Astrocyte (in vitro differentiated cells and primary cell): ENCODE measurements around the gene CCDC146. TPM values are rescaled to one million over a fixed set of nuclear protein-coding genes. Genes with fewer than 3 reads are reported as not detected.

Experiments used
- DNase-seq: peaks from one replicate; pipeline ENCODE4 v3.0.0-alpha.2; 2010; ENCODE audit warnings: low read depth
- FAIRE-seq: peaks from 2 replicates; lab custom pipeline; 2011; peaks lifted over from hg19 to GRCh38; lab: Jason Lieb, UNC
- H2AFZ ChIP-seq: 2 replicates; pipeline ENCODE4 v1.6.0; 2012; ENCODE audit warnings: low read depth, low read length, inconsistent platforms
- H3K27ac ChIP-seq: 2 replicates; pipeline ENCODE4 v1.5.1; 2011; ENCODE audit warnings: low read depth, low read length, inconsistent platforms
- H3K27me3 ChIP-seq: 2 replicates; pipeline ENCODE4 v1.6.0; 2011; ENCODE audit warnings: low read length, inconsistent platforms; ENCODE audit not compliant: insufficient read depth
- H3K36me3 ChIP-seq: 2 replicates; pipeline ENCODE4 v1.5.1; 2011; ENCODE audit warnings: low read length, inconsistent platforms; ENCODE audit not compliant: insufficient read depth
- H3K4me1 ChIP-seq: 2 replicates; pipeline ENCODE4 v1.5.1; 2011; ENCODE audit warnings: low read length, inconsistent platforms; ENCODE audit not compliant: insufficient read depth
- H3K4me2 ChIP-seq: 2 replicates; pipeline ENCODE4 v1.6.0; 2012; ENCODE audit warnings: low read length, inconsistent platforms
- H3K4me3 ChIP-seq: 2 replicates; pipeline ENCODE4 v1.5.1; 2011; ENCODE audit warnings: low read depth, mild to moderate bottlenecking, low read length, inconsistent platforms; ENCODE audit not compliant: insufficient read depth
- H3K79me2 ChIP-seq: 2 replicates; pipeline ENCODE4 v1.6.0; 2012; ENCODE audit warnings: mild to moderate bottlenecking, low read length, inconsistent platforms; ENCODE audit not compliant: insufficient read depth
- H3K9ac ChIP-seq: 2 replicates; pipeline ENCODE4 v1.6.0; 2012; ENCODE audit warnings: mild to moderate bottlenecking, low read length, inconsistent platforms
- H3K9me3 ChIP-seq: 2 replicates; pipeline ENCODE4 v1.5.1; 2012; ENCODE audit warnings: low read depth, mild to moderate bottlenecking, low read length, inconsistent platforms; ENCODE audit not compliant: insufficient read depth
- H4K20me1 ChIP-seq: 2 replicates; pipeline ENCODE4 v1.6.0; 2012; ENCODE audit warnings: low read length, inconsistent platforms; ENCODE audit not compliant: insufficient read depth
- H3K27ac Mint-ChIP-seq: one replicate; pipeline ENCODE4 v1.8.0; 2021; ENCODE audit warnings: mild to moderate bottlenecking, mixed read lengths; ENCODE audit not compliant: unreplicated experiment
- H3K27me3 Mint-ChIP-seq: one replicate; pipeline ENCODE4 v1.8.0; 2021; ENCODE audit warnings: low read depth, mixed read lengths; ENCODE audit not compliant: unreplicated experiment
- H3K36me3 Mint-ChIP-seq: one replicate; pipeline ENCODE4 v1.8.0; 2021; ENCODE audit warnings: low read depth, mixed read lengths; ENCODE audit not compliant: unreplicated experiment
- H3K4me1 Mint-ChIP-seq: one replicate; pipeline ENCODE4 v1.8.0; 2021; ENCODE audit warnings: low read depth, mixed read lengths; ENCODE audit not compliant: unreplicated experiment
- H3K4me3 Mint-ChIP-seq: one replicate; pipeline ENCODE4 v1.8.0; 2021; ENCODE audit warnings: mild to moderate bottlenecking, moderate library complexity, mixed read lengths; ENCODE audit not compliant: unreplicated experiment
- H3K9me3 Mint-ChIP-seq: one replicate; pipeline ENCODE4 v1.8.0; 2021; ENCODE audit warnings: mild to moderate bottlenecking, mixed read lengths; ENCODE audit not compliant: unreplicated experiment
- EZH2 ChIP-seq: IDR thresholded peaks from 2 replicates; pipeline ENCODE4 v1.6.1; 2012; ENCODE audit warnings: mild to moderate bottlenecking, low read length, inconsistent platforms; ENCODE audit not compliant: insufficient read depth
- total RNA-seq: library from RNA; stranded (reverse); gene quantifications from 2 replicates; pipeline ENCODE4 v1.2.1, GENCODE V29; 2021
- TF ChIP-seq, protein P1 (sequence below): IDR thresholded peaks from 2 replicates; pipeline ENCODE4 v1.5.1; 2011; ENCODE audit warnings: low read depth, mild to moderate bottlenecking, inconsistent platforms, low read length, moderate library complexity; ENCODE audit not compliant: insufficient read depth

Gene CCDC146
- total RNA-seq, 1 donor from 2014 or later = 2.0 TPM

DNA sequence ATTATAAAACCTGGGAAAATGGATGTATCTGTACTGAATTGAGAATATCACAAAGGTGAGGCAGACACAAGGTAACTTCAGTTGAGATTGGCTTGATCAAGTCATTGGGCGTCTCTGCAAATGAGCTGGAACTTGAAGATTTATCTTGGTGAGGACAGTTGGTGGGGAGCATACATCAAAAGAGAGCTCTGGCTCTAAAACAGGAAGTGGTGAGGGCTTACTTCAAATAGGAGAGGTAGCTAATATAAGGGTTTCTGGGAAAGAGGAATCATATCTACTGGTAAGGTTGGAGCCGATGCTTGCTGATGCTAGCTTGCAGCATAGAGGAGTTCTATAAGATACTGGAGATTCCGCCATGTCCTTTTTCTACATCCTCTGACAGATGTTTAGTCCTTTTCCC is 117.1 kb downstream of the CCDC146 start:
- no peak overlapping the region for H3K27ac Mint-ChIP-seq
- no peaks in the 10 kb centered on the region for H3K27me3 ChIP-seq
- no peaks in the 10 kb centered on the region for H3K36me3 Mint-ChIP-seq
- H3K27ac ChIP-seq = no peak overlapping the region
- no peaks in the 10 kb centered on the region for H3K27me3 Mint-ChIP-seq
- no peak overlapping the region for H3K4me3 Mint-ChIP-seq
- H4K20me1 ChIP-seq = no peaks in the 10 kb centered on the region
- H3K4me3 ChIP-seq = no peak overlapping the region
- H3K4me1 ChIP-seq = no peaks in the 10 kb centered on the region
- no peak for DNase-seq
- H3K9ac ChIP-seq = no peak overlapping the region
- TF ChIP-seq EZH2 = no peak
- TF ChIP-seq, protein P1, sequence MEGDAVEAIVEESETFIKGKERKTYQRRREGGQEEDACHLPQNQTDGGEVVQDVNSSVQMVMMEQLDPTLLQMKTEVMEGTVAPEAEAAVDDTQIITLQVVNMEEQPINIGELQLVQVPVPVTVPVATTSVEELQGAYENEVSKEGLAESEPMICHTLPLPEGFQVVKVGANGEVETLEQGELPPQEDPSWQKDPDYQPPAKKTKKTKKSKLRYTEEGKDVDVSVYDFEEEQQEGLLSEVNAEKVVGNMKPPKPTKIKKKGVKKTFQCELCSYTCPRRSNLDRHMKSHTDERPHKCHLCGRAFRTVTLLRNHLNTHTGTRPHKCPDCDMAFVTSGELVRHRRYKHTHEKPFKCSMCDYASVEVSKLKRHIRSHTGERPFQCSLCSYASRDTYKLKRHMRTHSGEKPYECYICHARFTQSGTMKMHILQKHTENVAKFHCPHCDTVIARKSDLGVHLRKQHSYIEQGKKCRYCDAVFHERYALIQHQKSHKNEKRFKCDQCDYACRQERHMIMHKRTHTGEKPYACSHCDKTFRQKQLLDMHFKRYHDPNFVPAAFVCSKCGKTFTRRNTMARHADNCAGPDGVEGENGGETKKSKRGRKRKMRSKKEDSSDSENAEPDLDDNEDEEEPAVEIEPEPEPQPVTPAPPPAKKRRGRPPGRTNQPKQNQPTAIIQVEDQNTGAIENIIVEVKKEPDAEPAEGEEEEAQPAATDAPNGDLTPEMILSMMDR = no peak
- no peaks in the 10 kb centered on the region for H3K9me3 Mint-ChIP-seq
- H3K4me1 Mint-ChIP-seq = peaks cover 9% of the 10 kb centered on the region
- H3K79me2 ChIP-seq = no peaks in the 10 kb centered on the region
- FAIRE-seq = no peak
- no peak overlapping the region for H3K4me2 ChIP-seq
- H3K36me3 ChIP-seq = no peaks in the 10 kb centered on the region
- no peak overlapping the region for H2AFZ ChIP-seq
- H3K9me3 ChIP-seq = no peaks in the 10 kb centered on the region

DNA sequence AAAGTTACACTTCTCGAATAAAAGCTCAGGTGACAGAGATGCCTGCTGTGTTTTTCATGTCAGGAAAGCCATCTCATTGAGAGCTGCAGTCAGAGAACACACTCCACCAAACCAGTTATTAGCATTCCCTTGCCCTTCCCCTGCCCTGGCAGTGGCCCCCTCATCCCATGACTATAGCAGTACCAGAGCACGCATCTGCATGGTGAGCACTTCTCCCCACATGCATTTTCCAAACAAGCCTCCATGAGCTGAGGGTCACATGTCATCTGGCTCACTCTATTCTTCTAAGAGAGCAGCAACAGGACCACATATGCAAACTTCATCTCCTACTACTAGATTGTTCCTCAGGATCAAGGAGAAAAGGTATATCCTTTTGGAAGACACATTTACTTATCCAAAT is 119.7 kb downstream of the CCDC146 start:
- DNase-seq = no peak
- no peak for FAIRE-seq
- H3K79me2 ChIP-seq = no peaks in the 10 kb centered on the region
- H2AFZ ChIP-seq = no peak overlapping the region
- H3K9ac ChIP-seq = no peak overlapping the region
- H3K9me3 ChIP-seq = no peaks in the 10 kb centered on the region
- no peaks in the 10 kb centered on the region for H3K4me1 ChIP-seq
- H3K4me1 Mint-ChIP-seq = peaks cover 13% of the 10 kb centered on the region
- no peaks in the 10 kb centered on the region for H3K27me3 Mint-ChIP-seq
- no peak overlapping the region for H3K4me3 ChIP-seq
- H3K36me3 ChIP-seq = no peaks in the 10 kb centered on the region
- H4K20me1 ChIP-seq = no peaks in the 10 kb centered on the region
- no peak overlapping the region for H3K4me3 Mint-ChIP-seq
- no peak overlapping the region for H3K27ac Mint-ChIP-seq
- no peak overlapping the region for H3K27ac ChIP-seq
- H3K27me3 ChIP-seq = no peaks in the 10 kb centered on the region
- no peak for TF ChIP-seq EZH2
- TF ChIP-seq, protein P1 = no peak
- no peaks in the 10 kb centered on the region for H3K9me3 Mint-ChIP-seq
- no peaks in the 10 kb centered on the region for H3K36me3 Mint-ChIP-seq
- no peak overlapping the region for H3K4me2 ChIP-seq

DNA sequence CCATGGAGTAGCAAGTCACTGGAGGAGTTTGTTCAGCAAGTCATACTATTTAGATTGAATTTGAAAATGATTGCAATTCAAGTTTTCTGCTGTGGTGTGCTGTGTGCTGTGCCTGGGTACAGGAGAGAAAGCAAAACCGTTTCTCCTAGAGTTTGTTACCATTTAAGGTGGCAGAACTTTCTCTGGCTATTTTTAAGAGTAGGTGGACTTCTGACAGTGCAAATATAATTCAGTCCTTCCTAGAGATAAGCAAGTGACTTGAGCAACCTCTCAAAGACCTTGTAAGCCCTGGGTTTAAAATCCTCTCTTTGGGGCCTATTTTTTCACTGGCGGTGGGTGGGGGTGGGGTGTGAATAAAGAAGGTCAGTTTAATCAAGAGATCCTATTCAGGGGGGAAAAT is 120.1 kb downstream of the CCDC146 start:
- TF ChIP-seq, protein P1 = no peak
- TF ChIP-seq EZH2 = no peak
- Histone ChIP-seq H3K9ac (no peak overlapping the region), H3K9me3 (no peaks in the 10 kb centered on the region), H3K4me3 (no peak overlapping the region), H3K27ac (no peak overlapping the region), H3K4me1 (no peaks in the 10 kb centered on the region), H4K20me1 (no peaks in the 10 kb centered on the region), H3K36me3 (no peaks in the 10 kb centered on the region), H3K4me2 (no peak overlapping the region), H2AFZ (no peak overlapping the region), H3K27me3 (no peaks in the 10 kb centered on the region), H3K79me2 (no peaks in the 10 kb centered on the region)
- no peak overlapping the region for H3K4me3 Mint-ChIP-seq
- H3K27me3 Mint-ChIP-seq = no peaks in the 10 kb centered on the region
- H3K9me3 Mint-ChIP-seq = no peaks in the 10 kb centered on the region
- H3K4me1 Mint-ChIP-seq = peaks cover 13% of the 10 kb centered on the region
- H3K27ac Mint-ChIP-seq = no peak overlapping the region
- FAIRE-seq (no peak), DNase-seq (no peak)
- no peaks in the 10 kb centered on the region for H3K36me3 Mint-ChIP-seq
